HepG2 (cell line): ENCODE results near the gene LTB4R2. TPM values are rescaled to one million over a fixed set of nuclear protein-coding genes. Genes with fewer than 3 reads are reported as not detected.

Source experiments
- ATAC-seq: fragments of 200-7000 bp; cut with Tn5 transposase; 3 replicates; pipeline ENCODE4 v1.9.1; 2020; ENCODE audit warnings: mild to moderate bottlenecking, moderate library complexity
- BruUV-seq: library from RNA; stranded (reverse); fragments of 400-500 nt; replicated peaks from 2 replicates; lab custom pipeline; 2021; lab: Mats Ljungman, UMichigan
- CTCF ChIA-PET: fragments of 300-600 bp; formaldehyde crosslinking; extraction: SDS; loops from one replicate; lab custom pipeline; 2021; ENCODE audit warnings: low total read pairs, inconsistent platforms, low intra/inter-chr PET ratio; lab: Yijun Ruan, JAX
- POLR2A ChIA-PET: fragments of 350-600 bp; sonication (Branson Sonifier 250); formaldehyde crosslinking; loops from one replicate; lab custom pipeline; 2020; ENCODE audit warnings: antibody characterized with exemption, inconsistent platforms; lab: Yijun Ruan, JAX
- DNase-seq: peaks from one replicate; pipeline ENCODE4 v3.0.0-alpha.2; 2015; ENCODE audit warnings: low spot score
- FAIRE-seq: peaks from 3 replicates; lab custom pipeline; 2011; peaks lifted over from hg19 to GRCh38; lab: Jason Lieb, UNC
- H2AFZ ChIP-seq: one replicate; pipeline ENCODE4 v1.6.1; 2011; ENCODE audit warnings: low read length, inconsistent platforms
- H3K27ac ChIP-seq: fragments of 300-600 bp; 3 replicates; pipeline ENCODE4 v1.8.0; 2011; ENCODE audit warnings: mixed run types, mild to moderate bottlenecking, mixed read lengths, low read length, inconsistent platforms; ENCODE audit not compliant: insufficient read depth; ENCODE audit errors: extremely low read length
- H3K27me3 ChIP-seq, 2 experiments: fragments of 200-600 bp in 1 of 2; 2 replicates in 1 of 2; 3 replicates in 1 of 2; pipeline versions ENCODE4 v1.6.0 to v1.8.0; 2011; ENCODE audit warnings: low read length in 2 of 2, mild to moderate bottlenecking in 2 of 2, moderate library complexity in 2 of 2, inconsistent platforms in 1 of 2; ENCODE audit not compliant: insufficient read depth in 2 of 2, control insufficient read depth in 1 of 2
- H3K36me3 ChIP-seq, 2 experiments: fragments of 200-600 bp in 1 of 2; replicated peaks in 1 of 2; 2 replicates in 1 of 2; 3 replicates in 1 of 2; pipeline versions ENCODE4 v1.5.1 to v1.8.0; 2011; ENCODE audit warnings: low read length in 2 of 2, inconsistent platforms in 1 of 2; ENCODE audit not compliant: insufficient read depth in 2 of 2, control insufficient read depth in 1 of 2
- H3K4me1 ChIP-seq: 2 replicates; pipeline ENCODE4 v1.5.1; 2012; ENCODE audit warnings: low read length, inconsistent platforms; ENCODE audit not compliant: insufficient read depth
- H3K4me2 ChIP-seq: 2 replicates; pipeline ENCODE4 v1.6.0; 2011; ENCODE audit warnings: low read depth, low read length, inconsistent platforms
- H3K4me3 ChIP-seq, 3 experiments: fragments of 200-600 bp in 1 of 3; sonication (generic), shearing (Covaris generic) in 1 of 3; replicated peaks in 1 of 3; 2 replicates each; pipeline ENCODE4 v1.5.1; 2011 to 2016; ENCODE audit warnings: low read length in 3 of 3, inconsistent platforms in 2 of 3, low read depth in 2 of 3, mild to moderate bottlenecking in 2 of 3, control low read depth in 1 of 3, mixed read lengths in 1 of 3; ENCODE audit not compliant: insufficient read depth in 1 of 3
- H3K79me2 ChIP-seq: one replicate; pipeline ENCODE4 v1.6.1; 2011; ENCODE audit warnings: low read length, inconsistent platforms; ENCODE audit not compliant: insufficient read depth
- H3K9ac ChIP-seq: 2 replicates; pipeline ENCODE4 v1.6.0; 2011; ENCODE audit warnings: mild to moderate bottlenecking, low read depth, low read length, inconsistent platforms; ENCODE audit not compliant: insufficient read depth
- H3K9me3 ChIP-seq: 2 replicates; pipeline ENCODE4 v1.5.1; 2012; ENCODE audit warnings: mild to moderate bottlenecking, low read length
- H4K20me1 ChIP-seq: 2 replicates; pipeline ENCODE4 v1.6.0; 2011; ENCODE audit warnings: inconsistent platforms, mild to moderate bottlenecking, low read length, moderate library complexity; ENCODE audit not compliant: insufficient read depth
- E2F1 ChIP-seq: sonication (generic); formaldehyde crosslinking; IDR thresholded peaks from 2 replicates; pipeline ENCODE4 v1.5.0; 2020; ENCODE audit warnings: missing genetic modification reagents
- FOSL2 ChIP-seq: sonication (generic); formaldehyde crosslinking; IDR thresholded peaks from 2 replicates; pipeline ENCODE4 v1.4.0; 2020; ENCODE audit warnings: missing genetic modification reagents
- FOXM1 ChIP-seq: sonication (generic); formaldehyde crosslinking; IDR thresholded peaks from 2 replicates; pipeline ENCODE4 v1.5.0; 2020; ENCODE audit warnings: missing genetic modification reagents
- GATA4 ChIP-seq: sonication (generic); IDR thresholded peaks from 2 replicates; pipeline ENCODE4 v1.6.1; 2016; ENCODE audit warnings: antibody characterized with exemption, low read depth, borderline replicate concordance
- HNF4G ChIP-seq, 2 experiments: sonication (generic) in 1 of 2; formaldehyde crosslinking in 1 of 2; IDR thresholded peaks; 2 replicates each; pipeline versions ENCODE4 v1.4.0 to v1.6.1; 2011 to 2020; ENCODE audit warnings: borderline replicate concordance in 2 of 2, low read depth in 2 of 2, mild to moderate bottlenecking in 2 of 2, low read length in 1 of 2, missing genetic modification reagents in 1 of 2, moderate library complexity in 1 of 2
- HNRNPLL ChIP-seq: fragments of 200-400 bp; formaldehyde crosslinking; IDR thresholded peaks from 2 replicates; pipeline ENCODE4 v1.6.1; 2017; ENCODE audit warnings: mild to moderate bottlenecking, low read depth, low read length; ENCODE audit not compliant: poor library complexity, severe bottlenecking
- LBX2 ChIP-seq: sonication (generic); formaldehyde crosslinking; IDR thresholded peaks from 2 replicates; pipeline ENCODE4 v1.5.0; 2020; ENCODE audit warnings: missing genetic modification reagents, mild to moderate bottlenecking, borderline replicate concordance
- NR2F6 ChIP-seq, 2 experiments: IDR thresholded peaks; 2 replicates each; pipeline ENCODE4 v1.6.1; 2016; ENCODE audit warnings: antibody characterized with exemption in 1 of 2, mild to moderate bottlenecking in 1 of 2
- RNF2 ChIP-seq: fragments of 450-650 bp; conservative IDR thresholded peaks from 2 replicates; pipeline ENCODE4 v1.6.1; 2016; ENCODE audit warnings: low read depth
- SSRP1 ChIP-seq: IDR thresholded peaks from 2 replicates; pipeline ENCODE4 v1.6.1; 2016; ENCODE audit warnings: control low read depth
- TARDBP ChIP-seq: sonication (generic); formaldehyde crosslinking; IDR thresholded peaks from 2 replicates; pipeline ENCODE4 v1.8.0; 2022; ENCODE audit warnings: mild to moderate bottlenecking, missing genetic modification reagents
- XRCC5 ChIP-seq: fragments of 200-400 bp; formaldehyde crosslinking; optimal IDR thresholded peaks from 2 replicates; pipeline ENCODE3; 2017; ENCODE audit warnings: mild to moderate bottlenecking, low read length
- ZNF20 ChIP-seq: sonication (generic); formaldehyde crosslinking; IDR thresholded peaks from 2 replicates; pipeline ENCODE4 v1.4.0; 2020; ENCODE audit warnings: mild to moderate bottlenecking, moderate library complexity, missing genetic modification reagents
- ZNF251 ChIP-seq: sonication (generic); formaldehyde crosslinking; IDR thresholded peaks from 2 replicates; pipeline ENCODE4 v1.9.0; 2021; ENCODE audit warnings: mild to moderate bottlenecking, missing genetic modification reagents
- ZNF253 ChIP-seq: sonication (generic); formaldehyde crosslinking; IDR thresholded peaks from 2 replicates; pipeline ENCODE4 v1.8.0; 2022; ENCODE audit warnings: mild to moderate bottlenecking, missing genetic modification reagents, borderline replicate concordance
- ZNF326 ChIP-seq: sonication (generic); formaldehyde crosslinking; IDR thresholded peaks from 2 replicates; pipeline ENCODE4 v1.4.0; 2020; ENCODE audit warnings: missing genetic modification reagents, borderline replicate concordance
- ZNF430 ChIP-seq: sonication (generic); formaldehyde crosslinking; IDR thresholded peaks from 2 replicates; pipeline ENCODE4 v1.9.0; 2021; ENCODE audit warnings: mild to moderate bottlenecking, missing genetic modification reagents
- ZNF441 ChIP-seq: sonication (generic); formaldehyde crosslinking; IDR thresholded peaks from 2 replicates; pipeline ENCODE4 v1.7.0; 2021; ENCODE audit warnings: missing genetic modification reagents, borderline replicate concordance
- ZNF674 ChIP-seq: sonication (generic); formaldehyde crosslinking; IDR thresholded peaks from 2 replicates; pipeline ENCODE4 v1.5.0; 2020; ENCODE audit warnings: low read depth, mild to moderate bottlenecking, missing genetic modification reagents
- WGBS: methylation state at CpG from one replicate; pipeline ENCODE4 v1.1.6; 2017; ENCODE audit warnings: low lambda C conversion rate; 5-methylcytosine and 5-hydroxymethylcytosine counted together
- in situ Hi-C: cut with HindIII; loops from 2 replicates; pipeline ENCODE4 v1.10.0; 2017; ENCODE audit warnings: low pct_unique_long_range_greater_than_20kb; ENCODE audit not compliant: extremely low pct_ligation_motif_present
- intact Hi-C: fragments of 100-400 bp; cut with micrococcal nuclease; formaldehyde crosslinking; loops from one replicate; pipeline ENCODE4 v1.10.0; 2022; ENCODE audit not compliant: unreplicated experiment
- polyA plus RNA-seq, 8 experiments: library from polyadenylated mRNA; depleted of rRNA in 3 of 8; stranded (reverse) in 7 of 8; unstranded in 1 of 8; fragments of >200 nt; fragmentation: Illumina TruSeq in 4 of 8; extraction: Trizol in 4 of 8; gene quantifications; 2 replicates each; pipeline versions ENCODE4 v1.2.1 to v1.2.3, GENCODE V29; 2011 to 2016; ENCODE audit warnings: low read depth in 4 of 8, missing spikeins in 1 of 8, mixed read lengths in 1 of 8; ENCODE audit not compliant: insufficient read depth in 1 of 8
- total RNA-seq, 5 experiments: library from RNA; depleted of rRNA; stranded (reverse); fragments of >200 nt; fragmentation: Illumina TruSeq; extraction: Trizol; gene quantifications; 2 replicates each; pipeline ENCODE4 v1.2.3, GENCODE V29; 2016; ENCODE audit warnings: low read depth in 1 of 5

Gene LTB4R2
- total and polyA plus RNA-seq, 2 of the 13 experiments (the other 11 are each of a cell fraction or from before 2014, with no cell fraction given), result 3.9 to 6.9 TPM

- TF ChIP-seq LBX2 (CRISPR knock-in tag) (no peak), HNRNPLL (no peak), NR2F6 (IDR thresholded peaks at IDR 0.05) (no peak), NR2F6 (CRISPR knock-in tag; IDR thresholded peaks at IDR 0.05) (0 out of 2 replicates have a peak, but pooled peaks have one; percentile 15), TARDBP (CRISPR knock-in tag) (peak; percentile 71; the same call in 1 of the 2 replicates), SSRP1 (CRISPR knock-in tag) (no peak), FOSL2 (CRISPR knock-in tag) (peak; percentile 81), XRCC5 (peak; percentile 38), ZNF674 (peak; percentile 87; the same call in 1 of the 2 replicates)
These were observed 11.1 kb upstream of the LTB4R2 start (continued) for GRCh38 chr14:24298892-24299254.

GRCh38 chr14:24299255-24300191 is 10.4 kb upstream of the LTB4R2 start, which contains the start of the genes DHRS1 and NOP9:
Gene DHRS1 (minus strand): TSS chr14:24299780. CDS start chr14:24299106, 674 bp downstream.
Gene NOP9 (plus strand): TSS chr14:24299850. CDS start chr14:24299955, 105 bp downstream.
- DNase-seq (peak; percentile 93), ATAC-seq (peak; percentile 80), FAIRE-seq (peak; percentile 74)
- Histone ChIP-seq H3K4me3 (peak within 1 kb of the TSS; percentile 79 to 98 (median 89)), H3K36me3 (peaks cover 44 to 55% of the 10 kb centered on the region in 2 experiments), H3K4me1 (peaks cover 45% of the 10 kb centered on the region), H4K20me1 (0 out of 2 replicates have a peak, but pooled peaks cover 4% of the 10 kb centered on the region), H3K27ac (peak within 1 kb of the TSS; percentile 83), H3K9me3 (no peaks in the 10 kb centered on the region), H3K27me3 (no peaks in the 10 kb centered on the region; a peak in 1 of 5 replicates), H3K79me2 (peaks cover 39% of the 10 kb centered on the region), H2AFZ (no peak within 1 kb of the TSS), H3K9ac (peak within 1 kb of the TSS; percentile 92), H3K4me2 (peak within 1 kb of the TSS; percentile 99)
- intact Hi-C loops, result loop anchor here (1.0 to 10.0 kb wide), 3 partner anchors 8 to 995 kb away; partner anchors contain the start of genes BCL2L2, CIDEB, EMC9 and PPP1R3E
- POLR2A ChIA-PET, result interaction anchor here (0.6 to 24.7 kb wide), 35 partner anchors 9 to 541 kb away, joined by 3 to 850 read pairs (median 6); partner anchors contain the start of genes CBLN3, CHMP4A, CIDEB and DCAF11
- WGBS, result under 1% methylated on average over 58 of the region's 75 CpGs
- TSS peak; percentile 67 for BruUV-seq
- CTCF ChIA-PET, result interaction anchor here (1.6 to 5.7 kb wide), 5 partner anchors 9 to 86 kb away, joined by 4 to 217 read pairs (median 44); partner anchors contain the start of genes CHMP4A, CIDEB, LTB4R2 and MDP1
- in situ Hi-C loops, result loop anchor here (5.0 kb wide), 1 partner anchor 57 kb away; the partner anchor contains the start of gene TINF2
- peak; percentile 79; the same call in 1 of the 2 replicates for TF ChIP-seq GATA4
- no peak; the same call in none of the 2 replicates for TF ChIP-seq ZNF430 (CRISPR knock-in tag)
- peak; percentile 72 for TF ChIP-seq RNF2
- peak; percentile 94 for TF ChIP-seq E2F1 (CRISPR knock-in tag)
- TF ChIP-seq FOXM1, result no peak
- peak; percentile 86 for TF ChIP-seq HNF4G (IDR thresholded peaks at IDR 0.05; ENCODE audit: borderline replicate concordance, low read depth, low read length)
- peak; percentile 93 for TF ChIP-seq HNF4G (CRISPR knock-in tag; IDR thresholded peaks at IDR 0.05; ENCODE audit: borderline replicate concordance, low read depth)
- peak; percentile 80; the same call in 1 of the 2 replicates for TF ChIP-seq ZNF253 (CRISPR knock-in tag)
- 0 out of 2 replicates have a peak, but pooled peaks have one; percentile 72 for TF ChIP-seq ZNF251 (CRISPR knock-in tag)
- peak; percentile 31; the same call in 1 of the 2 replicates for TF ChIP-seq ZNF326 (CRISPR knock-in tag)
- no peak for TF ChIP-seq ZNF20 (CRISPR knock-in tag)
- no peak; the same call in none of the 2 replicates for TF ChIP-seq ZNF441 (CRISPR knock-in tag)
